NCI-H510A treated with DMSO at 0.1 percent for 48 hours (cell line): ENCODE results near the gene ARPIN.
A peak's percentile ranks its signal among the peaks of the same experiment; 100 is the strongest.
"Not testable (repeated sequence)": the region's sequence is repeated elsewhere in the genome, so short reads cannot be mapped to it uniquely, and the experiment has no call there.

Experiments used
- DNase-seq: peaks from one replicate; lab custom pipeline; 2025; lab: John Stamatoyannopoulos, UW

ARPIN gene

DNA sequence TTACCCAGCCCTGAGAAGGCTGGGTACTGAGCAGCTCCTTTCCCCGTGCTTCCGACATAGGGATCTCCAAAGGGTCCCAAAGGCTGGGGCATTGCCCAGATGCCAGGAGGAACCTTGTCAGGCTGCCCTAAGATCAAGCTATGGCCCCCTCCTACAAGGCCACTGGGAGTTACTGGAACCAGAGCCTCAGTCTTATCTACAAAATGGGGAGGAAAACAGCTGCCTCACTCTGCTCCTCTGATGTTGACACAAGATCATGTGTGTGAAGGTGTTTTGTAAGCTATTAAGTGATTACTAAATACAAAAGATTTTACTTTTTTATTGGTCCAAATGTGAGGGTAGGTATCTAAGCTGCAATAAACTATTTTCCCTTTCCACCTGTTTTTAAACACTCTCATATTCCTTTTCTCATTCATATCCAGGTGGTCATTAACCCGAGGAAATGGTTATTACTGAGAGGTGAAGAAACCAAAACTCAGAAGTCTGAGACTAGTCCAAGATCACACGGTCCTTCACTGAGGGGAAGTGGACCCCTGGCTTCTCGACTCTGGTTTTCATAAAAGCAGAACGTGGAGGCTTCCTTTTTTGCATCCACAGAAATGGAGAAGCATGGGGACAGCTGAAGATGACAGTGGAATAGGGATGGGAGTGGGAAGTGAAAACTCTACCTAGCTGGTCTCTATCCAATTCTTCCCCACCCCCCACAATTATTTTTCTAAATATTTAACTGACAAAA, 1.7 kb downstream of the ARPIN start:
- DNase-seq = no peak

DNA sequence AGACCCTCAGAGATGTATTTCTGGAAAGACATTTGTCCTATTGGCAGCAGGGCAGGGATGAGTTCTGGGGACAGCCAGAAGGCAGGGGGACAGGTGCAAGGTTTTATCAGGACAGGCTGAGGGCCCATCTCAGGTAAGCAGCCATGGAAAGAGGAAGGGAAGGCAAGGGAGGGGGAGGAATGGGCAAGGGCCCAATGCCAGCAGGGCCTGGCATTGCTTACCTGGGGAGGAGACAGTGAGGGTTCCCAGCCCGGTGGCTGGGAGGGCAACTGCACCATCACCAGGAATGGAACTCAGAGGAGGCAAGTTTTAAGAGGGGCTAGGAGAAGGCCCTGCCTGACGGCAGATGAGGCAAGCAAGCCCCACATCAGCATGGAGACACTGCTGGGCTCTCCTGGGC, 3.1 kb downstream of the ARPIN start:
- DNase-seq = no peak

DNA sequence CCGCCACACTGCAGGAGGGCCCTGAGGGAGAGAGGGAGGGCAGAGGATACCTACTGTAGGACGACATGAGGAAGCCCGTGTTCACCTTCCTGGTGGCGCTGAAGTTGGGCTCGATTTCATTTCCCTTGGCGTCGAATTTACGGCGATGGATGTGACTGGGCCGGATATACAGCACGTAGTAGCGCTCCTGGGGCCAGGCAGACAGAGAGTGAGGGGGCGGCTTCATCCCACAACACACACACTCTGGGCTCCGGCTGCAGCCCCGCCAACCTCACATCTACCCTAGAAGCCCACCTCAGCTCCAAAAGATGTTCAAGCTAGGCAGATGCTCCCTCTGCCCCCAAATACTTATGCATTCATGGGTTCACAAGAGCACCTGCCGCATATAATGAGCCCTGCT, 4.5 kb downstream of the ARPIN start:
- no peak for DNase-seq

DNA sequence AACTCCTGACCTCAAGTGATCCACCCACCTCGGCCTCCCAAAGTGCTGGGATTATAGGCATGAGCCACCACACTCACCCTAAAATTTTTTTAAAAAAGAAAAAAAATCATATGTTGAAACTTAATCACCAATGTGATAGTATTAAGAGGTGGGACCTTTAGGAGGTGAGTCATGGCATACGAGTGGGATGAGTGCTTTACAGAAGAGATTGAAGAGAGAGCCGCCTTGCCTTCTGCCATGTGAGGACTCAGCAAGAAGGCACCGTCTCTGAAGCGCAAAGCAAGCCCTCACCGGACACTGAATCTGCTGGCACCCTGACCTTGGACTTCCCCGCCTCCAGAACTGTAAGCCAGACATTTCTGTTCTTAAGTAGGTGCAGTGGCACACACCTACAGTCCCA, 5.5 kb downstream of the ARPIN start:
- no peak for DNase-seq

DNA sequence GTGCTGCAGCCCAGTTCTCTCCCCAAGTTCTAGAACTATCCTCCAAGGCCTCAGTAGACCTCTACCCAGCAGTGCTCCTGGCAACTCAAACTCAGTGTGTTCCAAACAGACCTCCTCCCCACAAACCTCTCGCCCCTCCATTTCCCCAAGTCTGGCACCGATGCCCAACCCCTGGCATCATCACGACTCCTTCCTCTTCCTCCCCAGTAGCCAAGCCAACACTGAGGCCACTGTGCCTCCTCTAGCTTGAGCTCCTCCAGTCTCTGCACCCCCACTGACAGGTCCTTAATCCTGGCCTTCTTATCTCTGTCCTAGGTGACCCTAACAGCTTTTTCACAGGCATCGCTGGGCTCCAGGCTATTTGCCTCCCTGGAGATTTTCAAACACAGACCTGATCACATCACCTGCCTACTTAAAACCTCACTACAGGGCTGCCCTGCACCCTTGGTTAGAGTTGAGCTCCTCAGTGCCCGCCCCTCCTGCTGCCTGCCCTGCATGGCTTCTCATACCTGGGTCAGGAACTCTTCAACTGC, 6.8 kb downstream of the ARPIN start:
- DNase-seq = no peak

DNA sequence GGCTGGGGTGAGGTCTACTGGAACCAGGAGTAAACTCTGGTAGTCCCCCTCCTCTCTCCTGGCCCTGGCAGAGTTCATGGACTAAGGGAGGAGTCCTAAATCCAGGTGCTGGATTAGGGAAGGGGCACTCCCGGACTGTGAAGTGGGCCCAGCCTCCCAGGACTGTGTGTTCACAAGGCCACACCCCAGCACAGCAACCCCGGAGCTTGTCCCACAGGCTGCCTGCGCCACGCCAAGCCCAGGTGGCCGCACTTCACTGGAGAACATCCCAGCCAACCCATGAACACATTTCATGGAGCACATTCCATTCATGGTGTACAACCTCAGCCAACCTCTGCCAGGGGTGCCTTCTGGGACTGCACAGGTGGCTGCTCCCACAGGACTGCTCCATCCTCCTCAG, 8.2 kb downstream of the ARPIN start:
- no peak for DNase-seq

DNA sequence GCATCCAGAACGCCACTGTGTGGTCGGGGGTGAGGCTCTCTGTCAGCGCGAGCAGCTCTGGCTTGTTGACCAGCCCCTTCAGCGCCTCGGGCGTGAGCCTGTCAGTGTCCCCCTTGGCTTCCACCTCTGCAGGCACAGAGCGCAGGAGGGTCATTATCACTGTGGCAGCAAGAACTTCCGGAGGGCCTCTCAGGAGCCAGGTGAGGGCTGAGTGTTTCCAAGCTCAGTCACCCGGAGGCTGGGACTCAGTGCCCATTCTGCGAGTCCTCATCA, 9.0 kb downstream of the ARPIN start:
- DNase-seq = no peak

DNA sequence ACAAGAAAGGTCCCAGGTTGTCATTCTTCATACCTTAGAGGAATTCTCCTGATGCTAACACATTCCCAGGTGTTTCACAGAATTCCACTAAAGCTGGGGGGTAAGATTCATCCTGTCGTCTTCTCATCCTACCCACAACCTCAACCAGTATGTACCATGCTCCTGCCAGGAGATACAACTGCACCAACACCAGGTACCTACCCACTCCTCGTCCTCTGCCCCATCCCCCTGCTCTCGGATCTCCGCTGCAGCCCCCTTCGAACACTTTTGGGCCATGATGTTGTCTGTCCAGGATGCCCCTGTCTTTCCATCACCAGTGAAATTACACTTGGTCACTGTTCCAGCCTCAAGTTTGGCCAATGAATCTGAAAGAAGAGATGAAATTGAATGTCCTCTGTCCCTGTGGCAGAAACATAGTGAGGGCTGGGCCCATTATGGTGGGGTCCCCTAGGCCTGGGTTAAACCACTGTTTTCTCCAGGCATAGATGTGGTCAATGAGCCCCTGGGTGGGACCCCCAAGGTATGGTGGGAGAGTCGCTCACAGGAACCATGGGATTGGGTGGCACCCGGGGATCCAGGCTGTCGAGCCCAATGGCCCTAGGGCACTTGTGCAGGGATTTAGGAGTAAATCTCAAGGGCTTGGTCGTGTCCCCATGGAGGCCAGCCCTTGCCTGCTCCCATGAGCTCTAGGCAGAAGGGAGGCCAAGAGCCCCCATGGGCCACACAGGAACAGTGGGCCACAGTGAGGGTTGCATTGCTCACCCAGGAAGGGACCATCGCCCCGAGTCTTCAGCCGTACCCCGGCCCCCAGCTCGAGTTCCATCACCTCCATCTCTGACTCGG, 9.5 kb downstream of the ARPIN start:
- DNase-seq = no peak

DNA sequence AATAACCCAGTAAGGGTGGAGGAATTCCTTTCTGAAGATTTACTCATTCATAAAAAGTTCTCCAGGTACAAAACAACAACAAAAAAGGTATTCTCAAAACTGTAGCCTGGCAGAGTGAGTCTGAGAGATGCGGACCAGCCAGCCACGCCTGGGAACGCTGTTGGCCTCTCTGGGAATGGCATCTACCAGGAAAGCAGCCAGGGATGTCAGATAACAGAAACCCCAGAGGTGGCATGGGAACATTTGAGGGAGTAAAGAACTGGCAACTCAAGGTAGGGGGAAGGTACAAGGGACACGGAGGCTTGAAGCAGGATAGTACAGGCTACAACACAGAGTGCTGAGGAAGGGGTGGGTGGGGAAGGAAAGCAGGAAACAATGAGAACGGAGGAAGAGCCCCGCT, 11.9 kb downstream of the ARPIN start:
- DNase-seq = no peak

DNA sequence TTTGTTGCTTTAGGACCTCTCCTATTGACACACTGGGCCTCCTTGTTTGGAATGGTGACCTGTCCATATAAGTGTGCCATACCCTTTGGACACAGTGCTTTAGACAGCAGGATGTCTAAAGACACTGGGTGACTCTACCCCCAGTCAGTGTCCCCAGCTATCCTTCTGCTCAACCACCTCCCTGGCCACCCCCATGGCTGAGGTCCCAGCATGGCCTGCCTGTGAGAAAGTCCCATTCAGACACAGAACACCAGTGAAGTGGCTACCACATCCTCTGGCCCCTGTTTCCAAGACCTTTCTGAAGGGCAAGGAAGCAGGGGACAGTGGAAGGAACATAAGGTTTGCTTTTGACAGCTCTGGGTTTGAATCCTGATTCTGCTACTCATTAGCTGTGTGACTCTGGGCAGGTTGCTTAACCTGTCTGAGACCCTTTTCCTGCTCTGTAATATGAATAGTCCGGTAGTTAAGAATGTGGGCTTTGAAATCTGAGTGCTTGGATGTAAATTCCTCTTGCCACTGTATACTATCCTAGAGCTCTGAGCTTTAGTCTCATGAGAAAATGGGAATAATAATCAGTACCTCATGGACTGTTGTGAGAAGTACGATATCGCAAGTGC, 12.7 kb downstream of the ARPIN start:
- no peak for DNase-seq

DNA sequence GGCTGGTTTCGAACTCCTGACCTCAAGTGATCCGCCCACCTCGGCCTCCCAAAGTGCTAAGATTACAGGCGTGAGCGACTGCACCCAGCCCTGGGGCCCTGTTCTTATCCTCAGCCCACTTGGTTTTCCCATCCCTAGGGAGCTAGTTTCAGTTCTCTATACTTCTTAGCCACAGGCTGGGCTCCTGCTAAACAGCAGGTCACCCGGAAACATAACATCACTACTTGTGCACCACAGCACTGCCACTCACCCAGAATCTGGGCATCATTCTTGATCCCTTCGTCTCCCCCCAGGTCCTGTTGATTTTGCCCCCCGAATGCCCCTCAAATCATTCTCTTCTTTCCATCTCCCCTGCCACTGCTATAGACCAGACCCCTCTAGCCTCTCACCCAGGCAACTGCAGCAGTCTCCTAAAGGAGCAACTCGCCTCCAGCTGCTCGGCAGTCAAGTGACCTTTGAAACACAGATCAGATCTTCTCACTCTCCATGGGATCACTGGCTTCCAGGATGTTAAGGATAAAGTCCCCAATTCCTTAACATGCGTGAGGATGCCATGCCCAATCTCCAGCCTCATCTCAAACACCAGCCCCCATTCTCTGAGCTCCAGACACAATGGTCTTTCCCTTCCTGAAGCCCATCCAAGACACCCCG, 13.3 kb downstream of the ARPIN start:
- no peak for DNase-seq

DNA sequence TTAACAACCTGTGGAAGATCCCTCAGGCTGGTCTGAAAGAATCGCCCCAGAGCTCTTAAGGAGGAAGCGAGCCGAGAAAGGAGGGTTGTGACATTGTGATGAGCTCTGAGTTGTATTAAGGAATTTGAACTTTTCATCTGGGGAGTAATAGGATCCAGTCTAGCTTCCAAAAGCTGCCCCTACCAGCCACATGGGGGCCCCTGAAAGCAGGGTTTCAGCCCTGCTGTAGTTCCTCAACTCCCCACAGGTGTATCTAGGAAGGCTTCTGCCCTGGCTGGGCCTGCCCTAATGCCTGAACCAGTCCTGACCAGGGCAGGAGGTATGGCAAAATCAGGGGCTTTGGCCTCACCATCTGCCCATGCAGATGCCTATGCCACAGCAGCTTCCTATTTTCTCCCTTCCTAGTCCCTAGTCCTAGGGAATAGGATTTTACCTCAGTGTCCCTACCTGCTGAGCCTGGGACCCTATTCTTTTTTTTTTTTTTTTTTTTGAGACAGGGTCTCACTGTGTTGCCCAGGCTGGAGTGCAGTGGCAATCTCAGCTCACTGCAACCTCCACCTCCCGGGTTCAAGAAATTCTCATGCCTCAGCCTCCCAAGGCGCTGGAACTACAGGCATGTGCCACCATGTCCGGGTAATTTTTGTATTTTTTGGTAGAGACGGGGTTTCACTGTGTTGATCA, 14.0 kb downstream of the ARPIN start:
- DNase-seq = no peak

DNA sequence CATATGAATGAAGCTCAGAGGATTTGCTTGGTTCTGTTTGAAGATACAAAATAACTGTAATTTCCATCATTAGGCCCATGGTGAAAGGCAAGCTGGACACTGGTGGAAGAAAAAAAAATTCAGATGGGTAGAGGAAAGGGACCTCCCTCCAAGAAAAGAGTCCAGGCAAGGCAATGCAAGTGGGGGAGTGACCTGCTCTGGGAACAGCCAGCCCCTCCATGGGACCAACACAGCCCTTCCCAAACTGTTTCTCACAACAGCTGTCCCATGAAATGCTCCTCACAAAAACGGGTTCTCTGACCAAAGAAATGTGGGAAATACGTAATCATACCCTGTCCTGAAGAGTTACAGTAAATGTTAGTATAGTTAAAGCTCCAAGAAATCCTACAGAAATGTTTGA, 14.6 kb downstream of the ARPIN start:
- no peak for DNase-seq

DNA sequence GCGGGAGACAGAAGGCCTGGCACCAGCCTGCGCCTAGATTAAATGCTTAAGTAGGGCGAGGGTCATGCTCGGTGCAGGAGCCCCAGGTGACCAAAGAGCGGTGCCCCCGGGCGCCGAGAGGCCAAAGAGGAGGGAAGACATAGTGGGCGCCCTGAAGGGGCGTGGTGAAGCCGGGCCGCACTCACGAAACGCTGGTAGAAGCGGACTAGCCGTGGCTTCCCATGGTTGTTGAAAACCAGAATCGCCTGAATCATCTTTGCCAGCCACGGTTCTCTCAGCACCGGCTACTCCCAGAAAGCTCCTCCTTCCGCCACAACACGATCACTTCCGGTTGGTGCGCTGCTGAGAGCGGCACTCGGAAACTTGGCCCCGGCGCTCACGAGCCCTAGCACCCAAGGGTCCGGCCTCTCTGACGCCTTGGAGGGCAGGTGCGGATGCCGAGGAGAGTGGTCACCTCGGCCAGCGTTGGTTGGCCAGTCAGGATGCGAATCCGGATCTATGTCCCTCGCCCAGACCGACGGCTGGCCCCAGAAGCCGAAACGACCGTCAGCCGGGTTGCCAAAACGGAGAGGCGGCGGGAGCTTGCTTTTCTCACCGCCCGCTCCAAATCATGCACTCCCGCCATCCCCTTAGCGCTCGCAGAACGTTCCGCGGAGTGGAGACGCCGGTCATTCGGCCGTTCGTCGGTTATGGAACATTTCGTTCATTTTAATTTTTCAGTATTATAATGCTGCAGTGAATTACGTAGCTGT, 18.9 kb downstream of the ARPIN start, which contains the start of gene AP3S2:
AP3S2 (minus strand) TSS at position 299 of the 752 bp plus-strand sequence; CDS start at position 254, 45 bp downstream.
- peak; percentile 78 for DNase-seq

DNA sequence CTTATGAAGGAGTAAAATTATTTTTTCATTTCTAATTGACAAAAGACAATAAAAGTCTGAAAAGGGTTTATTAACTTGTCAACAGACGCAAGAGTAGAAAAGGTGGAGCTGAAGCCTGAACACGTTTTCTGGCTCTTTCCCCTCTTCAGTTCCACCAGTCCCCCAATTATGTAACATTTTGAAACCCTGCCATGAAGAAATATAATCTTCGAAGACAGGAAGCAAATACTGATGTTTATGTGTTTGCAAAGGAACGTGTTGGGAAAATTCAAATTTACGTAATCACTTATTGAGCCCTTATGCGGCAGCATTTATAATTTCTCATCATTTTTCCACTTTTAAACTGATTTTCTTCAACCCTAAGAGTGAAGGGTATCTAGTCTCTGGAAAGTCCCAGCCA, 19.7 kb downstream of the ARPIN start:
- no peak for DNase-seq

DNA sequence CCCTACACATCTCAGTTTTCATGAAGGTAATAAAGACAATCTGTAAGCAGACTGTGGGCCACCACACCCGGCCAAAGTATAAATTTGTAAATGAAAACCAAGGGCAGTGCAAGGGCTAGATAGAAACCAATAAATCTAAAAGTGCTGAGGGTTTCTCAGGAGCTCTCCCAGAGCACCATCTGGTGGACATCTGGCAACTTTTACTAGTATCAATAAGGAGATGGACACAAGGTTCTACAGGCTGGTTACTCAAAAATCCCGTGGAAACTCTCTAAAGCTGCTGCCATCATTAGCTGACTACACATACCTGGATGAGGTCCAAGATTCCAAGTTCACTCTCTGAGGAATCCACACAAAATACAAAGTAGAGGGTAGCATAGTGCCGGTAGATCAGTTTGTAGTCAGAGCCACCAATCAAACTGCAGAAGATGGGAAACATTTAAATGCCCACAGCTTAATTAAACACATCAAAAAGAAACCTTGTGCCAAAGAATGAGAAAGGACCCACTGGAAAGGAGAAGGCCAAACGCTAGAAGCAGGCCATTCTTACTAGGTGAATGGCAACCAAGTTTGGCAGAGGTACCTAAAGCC, 24.4 kb downstream of the ARPIN start:
- no peak for DNase-seq

DNA sequence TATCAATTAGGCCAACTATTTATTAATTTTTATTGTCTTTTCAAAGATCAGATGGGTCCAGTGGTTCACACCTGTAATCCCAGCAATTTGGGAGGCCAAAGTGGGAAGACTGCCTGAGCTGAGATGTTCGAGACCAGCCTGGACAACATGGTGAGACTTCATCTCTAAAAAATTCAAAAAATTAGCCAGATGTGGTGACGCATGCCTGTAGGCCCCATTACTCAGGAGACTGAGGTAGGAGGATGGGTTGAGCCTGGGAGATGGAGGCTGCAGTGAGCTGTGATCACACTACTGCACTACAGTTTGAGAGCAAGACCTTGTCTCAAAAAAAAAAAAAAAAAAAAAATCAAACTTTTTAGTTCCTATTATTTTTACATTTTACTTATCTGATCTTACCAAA, 27.1 kb downstream of the ARPIN start:
- no peak for DNase-seq

DNA sequence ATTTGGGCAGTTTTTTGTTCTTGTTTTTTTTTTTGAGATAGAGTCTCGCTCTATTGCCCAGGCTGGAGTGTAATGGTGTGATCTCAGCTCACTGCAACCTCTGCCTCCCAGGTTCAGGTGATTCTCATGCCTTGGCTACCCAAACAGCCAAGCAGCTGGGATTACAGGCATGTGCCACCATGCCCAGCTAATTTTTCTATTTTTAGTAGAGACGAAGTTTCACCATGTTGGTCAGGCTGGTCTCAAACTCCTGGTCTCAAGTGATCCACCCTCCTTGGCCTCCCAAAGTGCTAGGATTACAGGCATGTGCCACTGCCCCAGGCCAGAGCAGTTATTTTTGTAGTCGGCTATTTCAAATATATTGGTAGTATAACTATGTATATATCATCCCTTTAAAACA, 27.6 kb downstream of the ARPIN start:
- not testable (repeated sequence) for DNase-seq

DNA sequence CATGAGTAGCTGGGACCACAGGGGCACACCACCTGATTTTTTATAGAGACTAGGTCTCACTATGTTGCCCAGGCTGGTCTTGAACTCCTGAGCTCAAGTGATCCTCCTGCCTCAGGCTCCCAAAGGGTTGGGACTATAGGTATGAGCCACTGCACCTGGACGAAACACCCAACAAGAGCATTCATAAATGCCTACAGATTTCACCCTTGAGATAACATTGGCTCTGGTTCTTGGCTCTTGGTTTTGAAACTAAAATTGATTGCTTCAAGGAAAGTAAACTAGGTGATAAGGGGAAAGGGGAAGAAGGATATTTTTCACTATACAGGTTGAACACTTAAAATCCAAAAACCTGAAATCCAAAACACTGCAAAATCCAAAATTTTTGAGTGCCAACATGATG, 29.2 kb downstream of the ARPIN start:
- no peak for DNase-seq

DNA sequence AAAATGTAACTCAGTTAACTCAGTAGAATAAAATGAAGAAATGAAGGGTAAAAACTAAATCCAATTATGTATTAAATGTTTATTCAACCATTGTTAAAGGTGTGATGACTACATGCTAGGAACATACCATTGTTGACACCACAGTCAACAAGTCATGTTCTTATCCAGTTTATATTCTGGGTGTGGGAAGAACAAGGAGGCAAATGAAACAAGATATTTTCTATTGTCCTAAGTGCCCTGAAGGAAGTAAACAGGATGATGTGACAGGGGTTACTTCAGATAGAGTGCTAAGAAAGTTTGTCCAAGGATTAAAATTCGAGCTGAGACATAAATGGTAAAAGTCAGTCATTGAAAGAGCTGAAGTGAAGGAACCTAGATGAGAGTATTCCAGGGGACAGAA, 32.0 kb downstream of the ARPIN start:
- no peak for DNase-seq

DNA sequence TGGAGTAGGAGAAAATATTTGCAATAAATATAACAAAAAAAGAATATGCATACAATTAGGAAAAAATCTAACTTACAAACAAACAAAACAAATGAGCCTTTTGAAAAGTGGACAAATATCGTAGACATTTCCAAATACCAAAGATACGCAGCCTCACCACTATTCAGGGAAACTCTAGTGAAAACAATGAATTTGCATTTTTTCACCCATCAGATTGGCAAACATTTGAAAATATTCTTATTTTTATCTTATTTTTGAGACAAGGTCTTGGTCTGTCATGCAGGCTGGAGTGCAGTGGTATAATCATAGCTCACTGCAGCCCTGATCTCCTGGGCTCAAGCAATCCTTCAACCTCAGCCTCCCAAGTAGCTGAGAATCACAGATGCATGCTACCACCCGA, 34.4 kb downstream of the ARPIN start:
- DNase-seq = no peak
